Measurements from ENCODE around the gene TIMP2.

- TF ChIP-seq, protein P1, sequence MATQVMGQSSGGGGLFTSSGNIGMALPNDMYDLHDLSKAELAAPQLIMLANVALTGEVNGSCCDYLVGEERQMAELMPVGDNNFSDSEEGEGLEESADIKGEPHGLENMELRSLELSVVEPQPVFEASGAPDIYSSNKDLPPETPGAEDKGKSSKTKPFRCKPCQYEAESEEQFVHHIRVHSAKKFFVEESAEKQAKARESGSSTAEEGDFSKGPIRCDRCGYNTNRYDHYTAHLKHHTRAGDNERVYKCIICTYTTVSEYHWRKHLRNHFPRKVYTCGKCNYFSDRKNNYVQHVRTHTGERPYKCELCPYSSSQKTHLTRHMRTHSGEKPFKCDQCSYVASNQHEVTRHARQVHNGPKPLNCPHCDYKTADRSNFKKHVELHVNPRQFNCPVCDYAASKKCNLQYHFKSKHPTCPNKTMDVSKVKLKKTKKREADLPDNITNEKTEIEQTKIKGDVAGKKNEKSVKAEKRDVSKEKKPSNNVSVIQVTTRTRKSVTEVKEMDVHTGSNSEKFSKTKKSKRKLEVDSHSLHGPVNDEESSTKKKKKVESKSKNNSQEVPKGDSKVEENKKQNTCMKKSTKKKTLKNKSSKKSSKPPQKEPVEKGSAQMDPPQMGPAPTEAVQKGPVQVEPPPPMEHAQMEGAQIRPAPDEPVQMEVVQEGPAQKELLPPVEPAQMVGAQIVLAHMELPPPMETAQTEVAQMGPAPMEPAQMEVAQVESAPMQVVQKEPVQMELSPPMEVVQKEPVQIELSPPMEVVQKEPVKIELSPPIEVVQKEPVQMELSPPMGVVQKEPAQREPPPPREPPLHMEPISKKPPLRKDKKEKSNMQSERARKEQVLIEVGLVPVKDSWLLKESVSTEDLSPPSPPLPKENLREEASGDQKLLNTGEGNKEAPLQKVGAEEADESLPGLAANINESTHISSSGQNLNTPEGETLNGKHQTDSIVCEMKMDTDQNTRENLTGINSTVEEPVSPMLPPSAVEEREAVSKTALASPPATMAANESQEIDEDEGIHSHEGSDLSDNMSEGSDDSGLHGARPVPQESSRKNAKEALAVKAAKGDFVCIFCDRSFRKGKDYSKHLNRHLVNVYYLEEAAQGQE (IDR thresholded peaks at IDR 0.05; ENCODE audit: insufficient read depth in 1 of 2, low read depth in 2 of 2, low read length in 2 of 2): no peak
- TF ChIP-seq SIN3A (IDR thresholded peaks at IDR 0.05; ENCODE audit: borderline replicate concordance, insufficient read depth, low read length): no peak
Observed at GRCh38 chr17:78912082-78912481, 13.1 kb downstream of the TIMP2 start.
